HG02610 (cell line): ENCODE results near the gene DLG2.
A peak's percentile ranks its signal among the peaks of the same experiment; 100 is the strongest.

Experiments
- ATAC-seq: cut with Tn5 transposase; IDR thresholded peaks from one replicate; pipeline ENCODE4 v1.9.1; 2021; ENCODE audit warnings: mild to moderate bottlenecking, moderate library complexity; ENCODE audit not compliant: unreplicated experiment

DLG2 gene

DNA sequence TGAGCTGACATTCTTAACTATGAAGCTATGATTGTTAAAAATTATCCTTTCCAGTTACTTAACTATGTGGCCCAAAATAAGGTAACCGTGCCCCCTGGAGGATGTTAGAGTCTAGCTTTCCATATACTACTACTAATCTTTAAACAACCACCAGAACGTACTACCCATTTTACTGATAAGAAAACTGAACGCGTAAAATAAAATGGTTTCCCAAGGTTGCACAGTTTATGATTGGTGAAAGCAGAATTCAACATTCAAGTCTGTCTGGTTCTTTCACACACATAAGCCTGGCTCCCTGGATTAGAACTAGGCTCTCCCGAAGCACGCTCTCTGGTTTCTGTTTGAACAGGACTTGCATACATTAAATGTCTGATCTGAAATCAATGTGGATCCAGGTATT is 1903.1 kb downstream of the DLG2 start:
- peak; percentile 47 for ATAC-seq

DNA sequence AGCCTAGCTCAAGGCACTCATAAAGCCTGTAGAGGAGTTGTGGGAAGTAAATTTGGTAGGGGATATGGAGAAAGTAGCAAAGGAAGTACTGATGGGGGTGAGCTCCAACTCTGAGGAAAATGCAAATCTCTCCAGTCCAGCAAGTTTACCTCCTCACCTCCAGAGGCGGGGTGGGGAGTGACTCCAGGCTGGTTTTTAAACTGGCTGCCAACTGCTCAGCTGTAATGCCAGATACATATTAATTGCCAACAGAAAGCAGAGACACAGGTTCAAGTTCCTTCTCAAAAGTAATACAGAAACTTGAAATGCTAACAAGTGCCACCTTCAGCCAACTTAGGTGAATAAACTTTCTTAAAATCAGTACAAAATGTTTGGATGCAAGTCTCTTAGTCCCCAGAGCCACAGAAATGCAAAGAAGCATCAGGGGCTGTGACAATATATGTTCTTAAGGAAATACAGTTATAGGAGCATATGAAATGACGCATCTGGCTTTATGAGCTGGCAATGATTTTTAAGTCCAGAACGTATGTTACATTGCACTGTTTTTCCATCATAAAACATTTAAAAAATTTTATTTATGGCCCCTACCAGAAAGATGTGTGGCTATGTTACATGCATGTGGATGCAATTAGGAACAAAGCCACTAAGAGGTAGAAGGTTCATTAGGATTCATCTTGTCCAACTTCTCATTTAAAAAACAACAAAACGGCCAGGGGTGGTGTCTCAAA is 1904.6 kb downstream of the DLG2 start:
- ATAC-seq, result no peak

DNA sequence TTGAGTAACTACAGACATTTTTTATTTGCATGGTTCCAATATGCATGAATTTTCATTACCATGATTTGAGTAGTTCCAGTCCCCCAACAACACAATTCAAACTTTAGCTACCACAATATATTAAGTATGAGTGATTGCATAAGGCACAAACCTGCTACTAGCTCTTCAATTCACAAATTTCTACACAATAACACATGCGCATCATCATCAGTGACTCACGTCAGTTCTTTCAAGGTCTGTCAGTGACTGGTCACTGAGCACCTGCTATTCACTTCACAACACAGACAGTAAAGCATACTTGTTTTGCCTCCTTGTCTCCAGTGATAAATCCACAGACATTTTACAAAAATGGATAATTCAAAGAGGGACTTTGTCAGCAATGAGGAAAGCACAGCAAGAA is 1905.9 kb downstream of the DLG2 start:
- no peak for ATAC-seq

DNA sequence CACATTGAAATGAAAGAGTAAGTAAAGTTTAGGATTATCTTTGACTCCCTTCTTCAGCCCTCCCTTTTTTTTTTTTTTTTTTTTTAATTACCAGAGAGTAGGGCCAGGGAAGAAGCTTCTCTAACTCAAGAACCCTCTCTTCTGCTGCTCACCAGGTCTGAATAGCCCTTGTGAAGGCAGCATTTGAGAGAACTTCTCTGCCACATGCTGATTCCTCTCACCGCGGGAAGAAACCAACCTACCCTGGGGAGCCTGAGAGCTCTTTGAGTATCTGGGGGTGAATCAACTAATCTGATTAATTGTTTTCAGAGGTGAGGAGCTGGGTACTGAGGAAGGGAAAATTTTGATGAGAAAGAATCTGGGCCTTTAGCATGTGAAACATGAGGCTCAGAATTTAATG is 1906.5 kb downstream of the DLG2 start:
- no peak for ATAC-seq

DNA sequence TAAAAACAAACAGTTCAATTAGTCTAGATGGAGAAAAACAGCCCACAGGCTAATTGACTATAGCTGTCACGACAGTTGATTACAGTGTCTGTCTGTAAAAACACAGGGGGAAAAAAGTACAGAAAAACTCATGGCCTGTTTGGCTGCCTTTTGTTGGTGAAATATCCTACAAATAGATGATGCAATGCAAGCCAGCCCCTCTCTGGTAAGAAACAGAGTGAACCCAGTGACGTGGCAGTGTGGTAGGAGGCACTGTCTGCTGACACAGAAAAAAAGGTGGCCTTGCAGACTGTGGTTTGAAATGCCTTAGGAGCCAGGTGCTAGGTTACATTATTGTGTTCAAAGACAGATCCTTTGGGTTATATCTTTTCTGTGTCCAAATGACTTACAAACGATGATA is 1909.6 kb downstream of the DLG2 start:
- ATAC-seq, result no peak

DNA sequence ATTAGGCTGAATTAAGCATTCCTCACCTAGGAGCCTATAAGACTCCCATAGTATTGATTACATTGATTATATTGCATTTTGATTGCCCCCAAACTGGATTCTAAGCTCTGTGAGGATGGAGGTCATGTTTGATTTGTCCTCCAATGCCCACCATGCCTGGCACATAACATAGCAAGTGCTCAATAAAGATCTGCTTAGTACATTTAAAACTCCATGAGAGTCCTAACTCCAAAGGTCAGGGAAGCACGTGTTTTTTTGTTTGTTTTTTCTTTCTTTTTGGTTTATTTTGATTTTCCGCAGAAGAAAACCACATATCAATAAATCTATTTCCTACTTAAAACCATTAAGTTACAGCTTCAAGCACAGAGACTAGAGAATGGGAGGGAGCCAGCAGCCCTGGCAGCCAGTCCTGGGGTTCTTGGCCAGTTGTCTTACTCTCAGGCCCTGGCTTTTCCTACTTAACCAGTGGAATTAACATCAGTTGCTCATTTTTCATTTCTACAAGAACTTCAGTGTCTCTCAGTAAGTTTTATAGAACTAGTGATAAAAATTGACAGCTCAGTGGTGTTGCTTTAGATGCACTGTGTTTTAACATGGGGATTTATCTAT is 1911.1 kb downstream of the DLG2 start:
- no peak for ATAC-seq

DNA sequence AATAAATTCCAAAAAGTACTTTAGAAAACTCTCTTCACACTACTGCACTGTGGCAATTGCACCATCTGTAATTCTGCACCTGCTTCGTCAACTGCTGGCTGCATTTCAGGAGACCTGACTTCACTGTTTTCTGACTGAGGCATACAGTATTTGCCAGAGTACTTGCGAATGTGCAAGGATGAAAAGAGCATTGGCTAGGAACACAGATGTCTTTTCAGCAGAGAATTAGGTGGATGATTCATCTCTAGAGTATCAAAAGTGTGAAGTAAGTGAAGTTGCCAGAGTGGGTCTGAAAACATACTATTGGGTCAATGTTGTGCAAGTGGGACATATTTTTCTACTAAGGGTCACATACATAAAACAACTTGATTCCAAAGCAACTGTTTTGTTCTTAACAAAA is 1913.4 kb downstream of the DLG2 start:
- ATAC-seq, result no peak

DNA sequence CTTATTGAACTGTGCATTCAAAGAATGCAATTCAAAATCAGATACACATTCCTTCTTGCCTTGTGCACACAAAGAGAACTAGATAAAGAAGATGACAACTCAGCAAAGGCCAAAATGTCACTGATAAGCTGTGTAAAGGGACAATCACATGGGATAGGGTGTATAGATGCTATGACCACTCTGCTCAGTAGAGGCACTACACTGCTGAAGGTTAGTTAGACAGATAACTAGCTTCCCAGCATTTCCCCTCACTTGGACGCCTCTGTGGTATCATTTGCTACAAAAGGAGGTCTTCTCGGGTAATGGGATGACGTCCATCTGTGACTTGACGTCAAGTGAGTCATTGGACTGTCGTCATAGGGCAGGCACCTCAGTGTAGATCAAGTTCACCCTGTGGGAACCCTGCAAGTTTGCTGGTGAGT is 1916.0 kb downstream of the DLG2 start:
- no peak for ATAC-seq

DNA sequence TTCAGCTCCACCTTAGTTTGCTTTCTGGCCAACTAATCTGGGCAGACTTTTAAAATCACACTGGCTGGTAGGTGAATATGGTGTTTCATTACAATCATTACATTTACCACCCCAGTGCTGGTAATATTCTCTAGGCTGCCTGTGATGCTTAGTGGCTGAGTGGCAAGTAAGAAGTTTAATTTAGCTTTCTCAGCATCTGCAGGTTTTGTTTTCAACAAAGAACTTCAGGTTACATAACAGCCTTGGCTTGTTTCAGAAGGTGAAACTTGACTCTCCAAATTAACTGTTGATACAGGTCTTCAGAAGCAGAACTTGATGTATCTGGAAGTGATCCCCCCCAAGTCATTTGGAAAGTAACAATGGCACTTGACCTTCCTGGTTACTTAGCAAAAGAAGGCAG is 1917.7 kb downstream of the DLG2 start:
- ATAC-seq, result no peak

DNA sequence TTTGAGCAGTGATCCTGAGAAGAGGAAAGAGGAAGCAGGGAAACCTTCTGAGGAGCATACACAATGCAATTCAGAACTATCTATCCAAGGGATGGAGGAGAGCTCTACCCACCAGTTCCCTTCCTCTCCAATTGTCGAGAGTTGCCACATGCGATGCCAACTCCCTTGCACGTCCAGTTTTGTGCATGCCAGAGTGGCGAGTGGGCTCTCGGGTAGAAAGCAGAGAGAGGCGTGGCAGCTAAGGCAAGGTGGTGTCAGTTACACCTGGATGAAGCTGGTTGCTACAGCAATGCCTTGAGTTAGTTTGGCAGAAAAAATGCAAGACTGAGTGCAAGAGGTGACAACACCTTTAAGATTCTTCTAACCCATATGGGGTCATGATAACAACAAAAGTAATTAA is 1920.6 kb downstream of the DLG2 start:
- no peak for ATAC-seq

DNA sequence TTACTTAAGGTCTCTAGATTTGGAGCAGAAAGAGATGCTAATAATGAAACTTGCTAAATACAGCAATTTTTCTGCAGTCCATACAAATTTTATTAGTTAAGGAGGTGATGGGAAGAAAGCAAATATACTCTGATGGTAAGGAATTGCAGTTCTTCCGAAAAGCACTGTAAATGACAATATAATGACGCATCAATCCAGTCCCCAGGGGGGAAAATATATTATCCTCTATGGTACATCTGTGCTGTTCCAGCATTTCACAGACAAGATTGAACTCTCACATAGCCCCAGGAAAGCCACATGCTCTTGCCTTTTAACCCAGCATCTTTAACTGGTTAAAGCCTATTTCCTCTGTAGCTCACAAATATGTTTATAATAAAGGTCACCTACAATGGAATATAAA is 1924.3 kb downstream of the DLG2 start:
- ATAC-seq, result no peak

DNA sequence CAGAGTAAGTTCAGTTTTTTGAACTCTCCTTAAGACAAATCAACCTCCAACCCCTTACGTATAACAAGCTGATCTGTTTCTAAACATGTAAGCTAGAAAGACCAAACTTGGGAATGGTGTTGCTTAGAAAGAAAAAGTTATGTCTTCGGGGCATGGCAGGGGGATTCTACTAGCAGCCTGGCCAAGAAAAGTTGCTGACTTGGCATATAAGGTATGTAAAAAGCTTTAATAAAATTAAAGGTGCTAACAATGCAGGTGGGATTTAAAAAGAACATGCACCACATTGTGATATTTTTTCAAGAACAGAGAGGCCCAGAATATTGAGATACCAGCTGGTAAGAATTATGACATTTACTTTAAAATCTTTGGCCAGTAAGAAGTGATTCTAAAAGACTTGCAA is 1929.6 kb downstream of the DLG2 start:
- no peak for ATAC-seq

DNA sequence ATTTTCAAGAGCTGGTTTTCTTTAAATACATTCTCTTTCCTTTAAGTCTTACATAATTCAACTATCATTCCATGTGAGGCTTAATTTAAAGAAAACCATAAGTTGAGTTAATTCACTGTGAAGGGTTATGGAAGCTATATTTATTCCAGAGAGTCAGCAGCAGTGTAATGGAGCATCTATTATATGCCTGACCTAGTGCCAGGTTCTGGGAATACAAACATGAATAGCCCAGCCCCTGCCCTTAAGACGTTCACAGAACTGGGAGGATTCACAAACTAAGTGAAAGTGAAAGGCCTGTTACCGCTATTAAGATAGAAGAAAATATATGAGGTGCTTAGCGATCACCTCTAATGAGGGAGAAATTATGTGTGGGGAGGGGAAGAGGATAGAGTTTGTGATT is 1932.1 kb downstream of the DLG2 start:
- ATAC-seq, result no peak

DNA sequence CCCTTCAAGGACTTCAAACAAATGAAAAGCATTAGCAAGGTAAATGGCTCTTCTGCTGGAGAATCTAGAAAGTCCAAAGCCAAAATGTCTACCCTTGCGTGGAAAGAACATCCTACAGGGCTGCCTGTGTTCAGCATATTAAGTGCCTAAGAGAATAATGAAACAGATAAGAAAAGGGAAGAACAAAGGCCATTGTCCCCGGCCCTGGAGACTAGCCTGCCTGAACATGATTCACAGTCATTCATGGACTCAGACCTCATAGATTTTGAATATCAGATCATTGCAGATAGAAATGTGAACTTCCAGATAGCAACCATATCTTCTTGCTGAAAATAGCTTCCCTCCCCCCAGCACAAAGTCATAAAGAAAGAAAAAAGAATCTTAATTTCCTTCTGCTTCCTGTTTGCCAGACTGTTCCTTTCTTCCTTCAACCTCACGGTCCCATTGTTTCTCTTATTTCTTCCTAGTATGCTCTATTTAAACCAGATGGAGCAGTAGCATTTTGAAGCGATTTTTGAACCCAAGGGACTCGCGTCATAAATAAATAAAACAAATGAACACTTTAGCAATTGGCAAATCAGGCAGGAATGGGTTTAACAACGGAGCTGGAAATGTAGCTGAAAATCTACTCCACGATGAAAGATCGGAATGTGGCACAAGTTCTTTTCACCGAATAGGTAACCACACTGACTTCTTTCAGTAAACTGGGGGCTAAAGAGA is 1932.8 kb downstream of the DLG2 start:
- no peak for ATAC-seq

DNA sequence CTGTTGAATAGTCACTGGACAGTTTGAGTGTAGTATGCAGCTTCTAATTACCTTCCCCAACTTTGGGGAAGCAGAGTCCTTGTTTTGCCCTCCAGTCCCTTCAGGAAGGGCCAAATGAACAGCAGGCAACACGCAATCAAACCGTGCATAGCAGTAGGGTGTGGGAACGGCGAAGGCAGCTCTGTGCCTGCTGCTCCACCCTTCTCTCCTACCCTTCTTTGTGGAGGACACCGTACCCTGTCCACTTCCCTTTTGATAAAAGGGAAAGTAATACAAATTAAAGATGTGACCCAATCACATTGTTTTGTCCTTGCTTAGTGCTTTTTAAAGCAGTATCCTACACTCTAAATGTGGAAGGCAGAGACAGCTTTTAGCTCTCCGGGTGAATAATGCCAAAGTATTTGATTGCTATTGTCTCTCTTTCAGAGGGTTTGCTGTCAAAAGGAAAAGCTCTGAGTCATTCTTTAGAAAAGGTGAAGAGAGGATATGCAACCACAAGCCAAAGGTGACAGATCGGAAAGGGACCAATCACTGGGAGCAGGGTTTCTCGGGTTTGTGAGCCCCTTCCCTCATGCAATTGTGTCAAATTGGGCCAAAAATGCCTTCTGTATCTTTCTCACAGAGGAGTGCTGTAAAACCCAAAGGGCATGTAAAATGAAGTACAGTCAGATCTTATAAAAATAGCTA is 1933.7 kb downstream of the DLG2 start:
- no peak for ATAC-seq

DNA sequence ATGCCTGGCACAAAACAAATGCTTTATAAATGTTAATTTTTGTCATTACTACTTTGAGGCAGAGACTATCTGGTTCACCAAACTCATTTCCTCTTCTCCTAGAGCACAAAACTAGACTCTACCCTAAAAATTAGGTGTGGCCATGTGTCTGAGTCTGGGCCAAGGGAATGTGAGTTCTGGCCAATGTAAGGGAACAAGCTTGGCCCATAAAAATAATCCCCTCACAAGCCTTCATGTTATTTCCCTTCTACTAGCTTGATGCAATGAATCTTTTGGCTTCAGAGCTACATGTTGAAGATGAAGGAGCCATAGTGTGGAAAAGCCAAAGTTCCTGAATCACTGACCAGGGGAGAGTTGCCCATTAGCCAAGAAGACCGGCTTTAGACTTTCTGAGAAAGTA is 1934.5 kb downstream of the DLG2 start:
- ATAC-seq, result no peak

DNA sequence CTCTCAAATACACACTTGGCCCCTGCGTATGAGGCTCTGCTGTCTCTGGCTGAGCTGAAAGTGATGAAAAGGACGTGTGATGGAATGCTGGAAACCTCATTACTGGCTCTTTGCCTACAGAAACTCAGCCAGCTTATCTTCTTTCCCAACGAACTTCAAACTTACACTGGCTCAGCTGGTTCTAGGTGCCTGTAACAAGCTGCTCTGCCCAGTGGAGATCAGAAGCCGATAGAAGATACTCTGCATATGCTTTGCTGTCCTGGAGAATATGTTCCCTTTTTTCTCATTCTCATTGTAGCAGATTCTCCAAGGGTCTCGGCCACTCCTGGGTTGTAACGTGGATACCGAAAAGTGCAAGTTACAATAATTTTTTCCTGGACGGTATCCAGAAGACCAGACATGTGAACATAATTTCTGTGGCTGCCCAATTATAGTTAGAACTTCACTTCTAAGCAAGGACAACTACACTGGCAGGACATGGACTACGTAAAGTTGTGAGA is 1935.6 kb downstream of the DLG2 start:
- no peak for ATAC-seq

DNA sequence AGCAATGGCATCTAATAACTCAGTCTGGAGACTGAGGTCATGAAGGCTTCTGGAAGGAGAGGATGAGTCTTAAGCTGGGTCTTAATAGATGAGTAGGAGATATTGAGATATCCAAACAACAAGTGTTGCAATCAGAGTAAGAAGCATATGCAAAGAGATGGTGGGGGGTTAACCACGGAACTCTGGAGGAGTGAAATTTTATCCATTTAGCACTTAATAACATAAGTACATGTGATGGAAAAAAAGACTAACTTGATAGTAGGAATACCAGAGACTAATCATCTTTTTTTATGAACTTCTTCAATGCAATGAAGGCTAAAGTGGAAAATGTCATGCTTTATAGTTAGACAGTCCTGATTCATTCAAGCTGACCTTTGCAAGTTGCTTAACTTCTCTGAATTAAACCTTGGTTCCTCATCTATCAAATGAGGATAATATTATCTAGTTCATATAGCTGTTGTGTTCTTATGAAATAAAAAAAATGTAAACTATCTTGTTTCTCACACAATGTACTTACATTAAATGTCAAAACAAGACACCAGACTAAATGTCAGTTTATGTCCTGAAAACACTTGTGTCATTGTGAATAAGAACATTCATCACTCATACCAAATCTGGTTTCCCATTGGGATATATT is 1937.9 kb downstream of the DLG2 start:
- ATAC-seq, result no peak

DNA sequence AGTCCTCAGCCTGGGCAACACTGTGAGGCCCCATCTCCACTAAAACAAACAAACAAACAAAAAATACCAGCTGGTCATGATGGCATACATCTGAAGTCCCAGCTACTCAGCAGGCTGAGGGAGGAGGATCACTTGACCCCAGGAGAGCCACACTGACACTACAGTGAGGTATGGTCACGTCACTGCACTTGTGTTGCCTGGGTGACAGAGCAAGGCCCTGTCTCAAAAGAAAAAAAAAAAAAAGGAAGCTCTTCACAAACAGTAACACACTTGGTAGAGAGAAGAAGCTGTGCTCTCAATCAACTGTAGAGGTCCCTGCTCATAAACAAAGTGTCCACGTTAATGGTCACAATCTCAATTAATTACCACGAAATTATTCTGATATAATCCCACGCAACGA is 1939.4 kb downstream of the DLG2 start:
- ATAC-seq, result no peak

DNA sequence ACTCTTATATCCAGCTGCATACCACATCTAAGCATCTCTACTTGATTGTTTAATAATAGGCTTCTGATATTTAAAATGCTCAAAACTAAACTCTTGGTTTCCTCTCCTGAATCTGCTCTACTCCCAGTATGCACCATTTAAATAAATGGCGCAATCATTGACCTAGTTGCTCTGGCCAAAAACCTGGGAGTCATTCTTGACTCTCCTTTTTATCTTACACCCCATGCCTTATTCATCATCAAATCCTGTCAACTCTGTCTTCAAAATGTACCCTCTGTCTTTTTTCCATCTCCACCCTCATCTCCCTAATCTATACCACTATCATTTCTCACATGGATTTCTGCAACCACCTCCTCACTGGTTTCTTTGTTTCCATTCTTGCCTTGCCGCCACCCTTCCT is 1941.4 kb downstream of the DLG2 start:
- ATAC-seq, result no peak

DNA sequence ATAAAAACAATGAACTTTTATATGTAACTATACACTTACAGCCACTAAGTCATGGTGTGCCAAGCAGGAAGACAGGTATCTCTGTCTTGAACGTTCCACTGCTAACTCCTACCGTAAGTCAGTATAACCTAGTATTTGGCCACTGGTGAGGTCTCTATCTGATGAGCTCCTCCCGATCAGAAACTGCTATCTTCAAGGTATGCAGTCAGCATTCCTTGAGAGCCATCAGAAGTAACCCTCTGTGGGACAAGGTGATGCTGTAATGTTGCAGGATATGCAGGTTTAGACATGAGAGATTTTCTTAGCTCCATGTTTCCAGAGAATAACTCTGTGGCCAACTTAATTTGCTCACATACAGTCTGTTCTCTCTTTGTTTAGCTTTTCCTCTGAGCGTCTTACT is 1943.1 kb downstream of the DLG2 start:
- no peak for ATAC-seq
